Ascending aorta (tissue), 2 donors: ENCODE measurements around the gene GRB10. TPM values are rescaled to one million over a fixed set of nuclear protein-coding genes. Genes with fewer than 3 reads are reported as not detected.
"Not testable (repeated sequence)": the region's sequence is repeated elsewhere in the genome, so short reads cannot be mapped to it uniquely, and the experiment has no call there.

Experiments used
- DNase-seq, 2 donors: peaks; one replicate each; pipeline ENCODE4 v3.0.0-alpha.2; 2019; ENCODE audit warnings: low spot score in 2 of 2
- H3K27ac ChIP-seq, 2 donors: fragments of 200-600 bp; sonication (generic); one replicate each; pipeline ENCODE4 v1.5.1; 2016 to 2017; ENCODE audit warnings: mild to moderate bottlenecking in 1 of 2
- H3K27me3 ChIP-seq: fragments of 200-600 bp; sonication (generic); one replicate; pipeline ENCODE4 v1.5.1; 2017
- H3K36me3 ChIP-seq, 2 donors: fragments of 200-600 bp; sonication (generic); one replicate each; pipeline ENCODE4 v1.5.1; 2016
- H3K4me1 ChIP-seq, 2 donors: fragments of 200-600 bp; sonication (generic); one replicate each; pipeline ENCODE4 v1.5.1; 2016 to 2017; ENCODE audit warnings: mild to moderate bottlenecking in 1 of 2
- H3K4me3 ChIP-seq, 2 donors: fragments of 200-600 bp; sonication (generic); one replicate each; pipeline ENCODE4 v1.5.1; 2016 to 2017; ENCODE audit warnings: mild to moderate bottlenecking in 1 of 2
- H3K9me3 ChIP-seq, 2 donors: fragments of 200-600 bp; sonication (generic); one replicate each; pipeline ENCODE4 v1.5.1; 2016
- CTCF ChIP-seq, 3 experiments: fragments of 200-600 bp in 2 of 3; fragments of 450-650 bp in 1 of 3; sonication (generic) in 2 of 3; IDR thresholded peaks; one replicate each; pipeline ENCODE4 v1.5.1; 2016 to 2019; ENCODE audit warnings: antibody characterized with exemption in 3 of 3, mild to moderate bottlenecking in 1 of 3, moderate library complexity in 1 of 3
- intact Hi-C: fragments of 100-400 bp; cut with DNase I; formaldehyde crosslinking; loops from one replicate; pipeline ENCODE4 v1.15.1; 2023
- total RNA-seq: library from RNA; depleted of rRNA; stranded (reverse); fragments of >200 nt; gene quantifications from one replicate; pipeline ENCODE4 v1.1.0, GENCODE V29; 2016

The GRB10 gene
- total RNA-seq, 1 donor from 2014 or later: 53.4 TPM

DNA sequence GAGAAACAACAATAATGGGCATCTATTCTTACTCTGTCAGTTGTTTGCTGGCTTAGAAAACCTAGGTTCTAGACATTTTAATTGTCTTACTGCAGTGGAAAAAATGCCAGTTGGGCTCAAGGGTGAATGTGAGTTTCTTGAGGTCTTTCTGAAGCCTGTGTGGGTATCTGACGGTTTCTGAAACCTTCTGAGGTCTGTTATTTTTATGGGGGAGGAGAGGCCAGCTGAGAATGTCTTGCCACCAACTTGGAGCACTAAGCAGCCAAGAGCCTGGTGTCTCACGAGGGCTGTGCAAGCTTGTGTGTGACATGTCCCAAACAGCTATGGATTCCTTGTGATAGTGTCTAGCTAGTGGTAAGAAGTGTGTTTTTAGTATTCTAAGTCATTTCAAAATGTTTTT, 193.3 kb downstream of the GRB10 start:
- Histone ChIP-seq H3K4me1 (no peaks in the 10 kb centered on the region), H3K9me3 (no peaks in the 10 kb centered on the region), H3K4me3 (no peak overlapping the region), H3K27ac (no peak overlapping the region), H3K27me3 (no peaks in the 10 kb centered on the region), H3K36me3 (peaks cover 14 to 30% of the 10 kb centered on the region in 2 donors)
- intact Hi-C loops: no loop called here
- no peak for DNase-seq
- TF ChIP-seq CTCF (IDR thresholded peaks at IDR 0.05): no peak

- peaks cover 14 to 26% of the 10 kb centered on the region in 2 donors for H3K36me3 ChIP-seq
- peaks cover 0 to 4% of the 10 kb centered on the region in 2 donors for H3K9me3 ChIP-seq
- no peaks in the 10 kb centered on the region for H3K4me1 ChIP-seq
- intact Hi-C loops: no loop called here
- no peak for DNase-seq
- no peak overlapping the region for H3K27ac ChIP-seq
- H3K27me3 ChIP-seq: no peaks in the 10 kb centered on the region
- TF ChIP-seq CTCF (IDR thresholded peaks at IDR 0.05): peak in 1 of 3 experiments; percentile 7
- H3K4me3 ChIP-seq: no peak overlapping the region
Measured at GRCh38 chr7:50588937-50589336, 193.8 kb downstream of the GRB10 start.

- peaks cover 8 to 16% of the 10 kb centered on the region in 2 donors for H3K36me3 ChIP-seq
- no peaks in the 10 kb centered on the region for H3K27me3 ChIP-seq
- no peak for DNase-seq
- no peak for TF ChIP-seq CTCF (IDR thresholded peaks at IDR 0.05)
- peaks cover 0 to 13% of the 10 kb centered on the region in 2 donors for H3K9me3 ChIP-seq
- intact Hi-C loops: no loop called here
- no peaks in the 10 kb centered on the region for H3K4me1 ChIP-seq
- H3K4me3 ChIP-seq: no peak overlapping the region
- no peak overlapping the region for H3K27ac ChIP-seq
Measured at GRCh38 chr7:50587737-50588136, 195.0 kb downstream of the GRB10 start.

GRCh38 chr7:50584793-50585408, 197.8 kb downstream of the GRB10 start:
- Histone ChIP-seq H3K9me3 (peaks cover 0 to 13% of the 10 kb centered on the region in 2 donors), H3K36me3 (no peaks in the 10 kb centered on the region), H3K4me1 (no peaks in the 10 kb centered on the region), H3K27me3 (no peaks in the 10 kb centered on the region), H3K4me3 (no peak overlapping the region), H3K27ac (no peak overlapping the region)
- intact Hi-C loops: no loop called here
- DNase-seq: no peak
- no peak for TF ChIP-seq CTCF (IDR thresholded peaks at IDR 0.05)

DNA sequence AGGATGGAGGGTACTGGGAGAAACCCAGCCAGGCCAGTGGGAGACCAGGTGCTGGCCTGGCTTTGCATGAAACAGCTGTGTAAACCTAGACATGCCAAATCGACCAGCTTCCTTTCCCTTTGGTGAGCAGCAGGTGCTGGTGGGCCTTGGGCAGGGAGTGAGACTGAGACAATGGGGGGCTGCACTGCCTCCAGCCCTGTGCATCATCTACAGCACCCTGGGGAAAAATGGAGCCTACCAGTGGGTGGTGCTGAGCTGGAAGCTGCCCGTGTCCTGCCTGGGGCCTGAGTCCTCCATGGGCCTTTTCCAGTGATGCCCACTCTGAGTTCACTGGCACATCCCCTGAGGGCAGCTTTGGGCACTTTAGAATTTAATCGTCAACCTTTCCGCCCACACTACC, 198.3 kb downstream of the GRB10 start:
- no peak for TF ChIP-seq CTCF (IDR thresholded peaks at IDR 0.05)
- peaks cover 0 to 13% of the 10 kb centered on the region in 2 donors for H3K9me3 ChIP-seq
- no peaks in the 10 kb centered on the region for H3K36me3 ChIP-seq
- no peaks in the 10 kb centered on the region for H3K27me3 ChIP-seq
- no peaks in the 10 kb centered on the region for H3K4me1 ChIP-seq
- no peak overlapping the region for H3K4me3 ChIP-seq
- intact Hi-C loops: no loop called here
- DNase-seq: no peak
- H3K27ac ChIP-seq: no peak overlapping the region

DNA sequence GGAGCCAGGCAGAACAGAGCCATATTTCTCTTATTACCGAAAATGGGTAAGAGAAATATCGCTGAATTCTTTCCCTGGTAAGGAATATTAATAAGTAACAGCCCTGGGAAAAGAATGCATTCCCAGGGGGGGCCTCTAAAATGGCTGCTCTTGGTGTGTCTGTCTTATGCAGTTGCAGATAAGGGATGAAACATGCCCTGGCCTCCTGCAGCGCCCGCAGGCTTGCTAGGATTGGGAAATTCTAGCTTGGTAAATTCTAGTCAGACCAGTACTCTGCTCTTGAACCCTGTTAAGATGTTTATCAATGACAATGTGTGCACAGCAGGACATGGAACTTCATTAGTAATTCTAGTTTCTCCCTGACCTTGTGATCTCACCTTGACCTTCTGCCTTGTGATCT, 199.4 kb downstream of the GRB10 start:
- H3K27me3 ChIP-seq, H3K27ac ChIP-seq, DNase-seq, H3K36me3 ChIP-seq, H3K4me3 ChIP-seq, intact Hi-C loops, H3K4me1 ChIP-seq: not testable (repeated sequence)
- peaks cover 0 to 13% of the 10 kb centered on the region in 2 donors for H3K9me3 ChIP-seq

GRCh38 chr7:50582271-50582670, 200.4 kb downstream of the GRB10 start:
- H3K36me3 ChIP-seq, intact Hi-C loops, H3K27ac ChIP-seq: not testable (repeated sequence)

GRCh38 chr7:50580666-50581065, 202.0 kb downstream of the GRB10 start:
- H3K36me3 ChIP-seq, intact Hi-C loops, H3K4me3 ChIP-seq, H3K27ac ChIP-seq, H3K27me3 ChIP-seq, H3K4me1 ChIP-seq, DNase-seq: not testable (repeated sequence)
- H3K9me3 ChIP-seq: peaks cover 0 to 13% of the 10 kb centered on the region in 2 donors

More at GRCh38 chr7:50582271-50582670, 200.4 kb downstream of the GRB10 start:
- not testable (repeated sequence) for H3K4me1 ChIP-seq, H3K27me3 ChIP-seq, DNase-seq, H3K4me3 ChIP-seq
- peaks cover 0 to 13% of the 10 kb centered on the region in 2 donors for H3K9me3 ChIP-seq
